ACC112 (cell line): Measurements from ENCODE around the gene HNMT.

Experiments
- H2AFZ ChIP-seq: fragments of 200-600 bp; sonication (generic); one replicate; pipeline ENCODE4 v1.6.0; 2017; ENCODE audit warnings: antibody characterized with exemption, low read length; ENCODE audit not compliant: unreplicated experiment
- H3K27ac ChIP-seq: fragments of 200-600 bp; sonication (generic); 2 replicates; pipeline ENCODE4 v1.5.1; 2014; ENCODE audit warnings: low read depth, mild to moderate bottlenecking, antibody characterized with exemption, low read length, moderate library complexity
- H3K27me3 ChIP-seq: fragments of 200-600 bp; sonication (generic); 2 replicates; pipeline ENCODE4 v1.6.1; 2014; ENCODE audit warnings: mild to moderate bottlenecking, antibody characterized with exemption, low read length, moderate library complexity, mixed read lengths; ENCODE audit not compliant: insufficient read depth
- H3K36me3 ChIP-seq: fragments of 200-600 bp; sonication (generic); 2 replicates; pipeline ENCODE4 v1.6.1; 2016; ENCODE audit warnings: mild to moderate bottlenecking, antibody characterized with exemption, low read length, moderate library complexity, mixed read lengths; ENCODE audit not compliant: insufficient read depth
- H3K4me1 ChIP-seq: fragments of 200-600 bp; sonication (generic); one replicate; pipeline ENCODE4 v1.6.1; 2016; ENCODE audit warnings: low read length, mixed read lengths; ENCODE audit not compliant: insufficient read depth, unreplicated experiment, control insufficient read depth
- H3K4me3 ChIP-seq: fragments of 200-600 bp; sonication (generic); 2 replicates; pipeline ENCODE4 v1.5.1; 2014; ENCODE audit warnings: mild to moderate bottlenecking, low read depth, low read length
- H3K79me2 ChIP-seq: fragments of 200-600 bp; sonication (generic); one replicate; pipeline ENCODE4 v1.6.0; 2016; ENCODE audit warnings: low read length; ENCODE audit not compliant: control insufficient read depth, unreplicated experiment, insufficient read depth

Gene HNMT

GRCh38 chr2:138023976-138024375, 59.7 kb downstream of the HNMT start:
- H3K36me3 ChIP-seq: no peaks in the 10 kb centered on the region

GRCh38 chr2:138026111-138027020, 62.1 kb downstream of the HNMT start:
- no peaks in the 10 kb centered on the region for H3K4me1 ChIP-seq

More at GRCh38 chr2:138023976-138024375, 59.7 kb downstream of the HNMT start:
- Histone ChIP-seq H2AFZ (no peak overlapping the region), H3K4me1 (no peaks in the 10 kb centered on the region), H3K4me3 (no peak overlapping the region), H3K27me3 (no peaks in the 10 kb centered on the region), H3K79me2 (no peaks in the 10 kb centered on the region), H3K27ac (no peak overlapping the region)

GRCh38 chr2:138028538-138028937, 64.3 kb downstream of the HNMT start:
- Histone ChIP-seq H3K27ac (no peak overlapping the region), H3K79me2 (no peaks in the 10 kb centered on the region), H2AFZ (no peak overlapping the region), H3K27me3 (no peaks in the 10 kb centered on the region), H3K36me3 (no peaks in the 10 kb centered on the region), H3K4me3 (no peak overlapping the region), H3K4me1 (no peaks in the 10 kb centered on the region)

More at GRCh38 chr2:138026111-138027020, 62.1 kb downstream of the HNMT start:
- Histone ChIP-seq H3K27ac (no peak overlapping the region), H3K27me3 (no peaks in the 10 kb centered on the region), H2AFZ (no peak overlapping the region), H3K4me3 (no peak overlapping the region), H3K36me3 (no peaks in the 10 kb centered on the region), H3K79me2 (no peaks in the 10 kb centered on the region)

GRCh38 chr2:138029276-138029675, 65.0 kb downstream of the HNMT start:
- Histone ChIP-seq H2AFZ (no peak overlapping the region), H3K36me3 (no peaks in the 10 kb centered on the region), H3K27ac (no peak overlapping the region), H3K27me3 (no peaks in the 10 kb centered on the region), H3K79me2 (no peaks in the 10 kb centered on the region), H3K4me1 (no peaks in the 10 kb centered on the region), H3K4me3 (no peak overlapping the region)

GRCh38 chr2:138030459-138030858, 66.2 kb downstream of the HNMT start:
- H3K4me3 ChIP-seq: no peak overlapping the region
- no peaks in the 10 kb centered on the region for H3K79me2 ChIP-seq
- no peaks in the 10 kb centered on the region for H3K27me3 ChIP-seq
- no peaks in the 10 kb centered on the region for H3K36me3 ChIP-seq
- no peak overlapping the region for H2AFZ ChIP-seq
- no peak overlapping the region for H3K27ac ChIP-seq
- no peaks in the 10 kb centered on the region for H3K4me1 ChIP-seq

GRCh38 chr2:138032334-138032733, 68.1 kb downstream of the HNMT start:
- Histone ChIP-seq H3K36me3 (no peaks in the 10 kb centered on the region), H3K27ac (no peak overlapping the region), H3K4me1 (no peaks in the 10 kb centered on the region), H3K79me2 (no peaks in the 10 kb centered on the region), H3K27me3 (no peaks in the 10 kb centered on the region), H3K4me3 (no peak overlapping the region), H2AFZ (no peak overlapping the region)

- no peak overlapping the region for H2AFZ ChIP-seq
- H3K27ac ChIP-seq: no peak overlapping the region
- H3K4me1 ChIP-seq: no peaks in the 10 kb centered on the region
Observed at GRCh38 chr2:138034536-138034935, 70.3 kb downstream of the HNMT start.

GRCh38 chr2:138035608-138036217, 71.4 kb downstream of the HNMT start:
- H3K4me1 ChIP-seq: no peaks in the 10 kb centered on the region
- no peaks in the 10 kb centered on the region for H3K27me3 ChIP-seq
- H3K4me3 ChIP-seq: no peak overlapping the region
- no peak overlapping the region for H2AFZ ChIP-seq
- H3K36me3 ChIP-seq: no peaks in the 10 kb centered on the region
- H3K79me2 ChIP-seq: no peaks in the 10 kb centered on the region
- H3K27ac ChIP-seq: no peak overlapping the region

More at GRCh38 chr2:138034536-138034935, 70.3 kb downstream of the HNMT start:
- Histone ChIP-seq H3K27me3 (no peaks in the 10 kb centered on the region), H3K79me2 (no peaks in the 10 kb centered on the region), H3K4me3 (no peak overlapping the region), H3K36me3 (no peaks in the 10 kb centered on the region)

GRCh38 chr2:138036522-138036921, 72.2 kb downstream of the HNMT start:
- Histone ChIP-seq H3K27me3 (no peaks in the 10 kb centered on the region), H2AFZ (no peak overlapping the region), H3K4me1 (no peaks in the 10 kb centered on the region), H3K27ac (no peak overlapping the region), H3K36me3 (no peaks in the 10 kb centered on the region), H3K79me2 (no peaks in the 10 kb centered on the region), H3K4me3 (no peak overlapping the region)

GRCh38 chr2:138037090-138037489, 72.8 kb downstream of the HNMT start:
- H3K36me3 ChIP-seq: no peaks in the 10 kb centered on the region
- no peaks in the 10 kb centered on the region for H3K27me3 ChIP-seq
- no peak overlapping the region for H2AFZ ChIP-seq
- no peak overlapping the region for H3K27ac ChIP-seq
- no peaks in the 10 kb centered on the region for H3K4me1 ChIP-seq
- no peaks in the 10 kb centered on the region for H3K79me2 ChIP-seq
- no peak overlapping the region for H3K4me3 ChIP-seq

GRCh38 chr2:138040616-138041015, 76.3 kb downstream of the HNMT start:
- no peaks in the 10 kb centered on the region for H3K36me3 ChIP-seq
- no peak overlapping the region for H2AFZ ChIP-seq
- no peak overlapping the region for H3K4me3 ChIP-seq
- no peaks in the 10 kb centered on the region for H3K79me2 ChIP-seq
- H3K27ac ChIP-seq: no peak overlapping the region
- no peaks in the 10 kb centered on the region for H3K27me3 ChIP-seq
- no peaks in the 10 kb centered on the region for H3K4me1 ChIP-seq
